Caco-2 (cell line): ENCODE measurements around the gene KLHDC7B. TPM values are rescaled to one million over a fixed set of nuclear protein-coding genes. Genes with fewer than 3 reads are reported as not detected.
"Not testable (repeated sequence)": the region's sequence is repeated elsewhere in the genome, so short reads cannot be mapped to it uniquely, and the experiment has no call there.

ENCODE experiments used
- BruUV-seq: library from RNA; stranded (reverse); fragments of 400-500 nt; replicated peaks from 2 replicates; lab custom pipeline; 2021; lab: Mats Ljungman, UMichigan
- CTCF ChIA-PET: fragments of 300-600 bp; sonication (Branson Sonifier 250); formaldehyde crosslinking; loops from one replicate; lab custom pipeline; 2022; ENCODE audit warnings: antibody characterized with exemption; lab: Charles Lee
- POLR2A ChIA-PET: fragments of 300-600 bp; sonication (Branson Sonifier 250); formaldehyde crosslinking; loops from one replicate; lab custom pipeline; 2022; ENCODE audit warnings: antibody characterized with exemption; lab: Charles Lee
- DNase-seq, 2 experiments: peaks; one replicate each; pipeline versions ENCODE4 v3.0.0 to v3.0.0-alpha.2; 2020 to 2022
- H3K27me3 ChIP-seq: replicated peaks from 2 replicates; pipeline ENCODE4 v1.6.0; 2011; ENCODE audit warnings: low read length; ENCODE audit not compliant: control insufficient read depth, insufficient read depth
- H3K36me3 ChIP-seq: 2 replicates; pipeline ENCODE4 v1.5.1; 2011; ENCODE audit warnings: low read length; ENCODE audit not compliant: control insufficient read depth, insufficient read depth
- H3K4me1 ChIP-seq: fragments of 250-450 bp; sonication (Bioruptor Pico); 2 replicates; pipeline ENCODE4 v1.5.1; 2020; ENCODE audit warnings: mild to moderate bottlenecking
- H3K4me3 ChIP-seq: 2 replicates; pipeline ENCODE4 v1.5.1; 2011; ENCODE audit warnings: low read depth, mild to moderate bottlenecking, control low read depth, low read length
- H3K9me3 ChIP-seq: fragments of 250-450 bp; sonication (Bioruptor Pico); 2 replicates; pipeline ENCODE4 v1.5.1; 2020; ENCODE audit warnings: mild to moderate bottlenecking, moderate library complexity
- H3K27ac Mint-ChIP-seq: one replicate; pipeline ENCODE4 v1.8.0; 2022; ENCODE audit warnings: mixed read lengths; ENCODE audit not compliant: unreplicated experiment
- H3K27me3 Mint-ChIP-seq: one replicate; pipeline ENCODE4 v1.8.0; 2022; ENCODE audit warnings: mixed read lengths; ENCODE audit not compliant: insufficient read depth, unreplicated experiment
- H3K36me3 Mint-ChIP-seq: one replicate; pipeline ENCODE4 v1.8.0; 2022; ENCODE audit warnings: mild to moderate bottlenecking, mixed read lengths; ENCODE audit not compliant: insufficient read depth, unreplicated experiment
- H3K4me1 Mint-ChIP-seq: one replicate; pipeline ENCODE4 v1.8.0; 2022; ENCODE audit warnings: low read depth, mixed read lengths; ENCODE audit not compliant: unreplicated experiment
- H3K4me3 Mint-ChIP-seq: one replicate; pipeline ENCODE4 v1.8.0; 2022; ENCODE audit warnings: mild to moderate bottlenecking, moderate library complexity, mixed read lengths; ENCODE audit not compliant: unreplicated experiment
- H3K9me3 Mint-ChIP-seq: one replicate; pipeline ENCODE4 v1.8.0; 2022; ENCODE audit warnings: mixed read lengths; ENCODE audit not compliant: unreplicated experiment
- intact Hi-C: fragments of 100-400 bp; cut with micrococcal nuclease; formaldehyde crosslinking; loops from one replicate; pipeline ENCODE4 v1.10.0; 2022; ENCODE audit not compliant: unreplicated experiment
- total RNA-seq: library from RNA; stranded (reverse); gene quantifications from 2 replicates; pipeline ENCODE4 v1.2.3, GENCODE V29; 2022
- TF ChIP-seq, protein P1 (sequence below), 2 experiments: fragments of 200-600 bp in 1 of 2; IDR thresholded peaks; 1 replicate in 1 of 2; 2 replicates in 1 of 2; pipeline versions ENCODE4 v1.5.1 to v1.8.0; 2011 to 2022; ENCODE audit warnings: antibody characterized with exemption in 1 of 2, control low read depth in 1 of 2, inconsistent platforms in 1 of 2, low read depth in 1 of 2, low read length in 1 of 2, mild to moderate bottlenecking in 1 of 2, moderate library complexity in 1 of 2; ENCODE audit not compliant: insufficient read depth in 1 of 2, severe bottlenecking in 1 of 2, unreplicated experiment in 1 of 2

Gene KLHDC7B
- total RNA-seq, 1 experiment from 2014 or later = 2.0 TPM

DNA sequence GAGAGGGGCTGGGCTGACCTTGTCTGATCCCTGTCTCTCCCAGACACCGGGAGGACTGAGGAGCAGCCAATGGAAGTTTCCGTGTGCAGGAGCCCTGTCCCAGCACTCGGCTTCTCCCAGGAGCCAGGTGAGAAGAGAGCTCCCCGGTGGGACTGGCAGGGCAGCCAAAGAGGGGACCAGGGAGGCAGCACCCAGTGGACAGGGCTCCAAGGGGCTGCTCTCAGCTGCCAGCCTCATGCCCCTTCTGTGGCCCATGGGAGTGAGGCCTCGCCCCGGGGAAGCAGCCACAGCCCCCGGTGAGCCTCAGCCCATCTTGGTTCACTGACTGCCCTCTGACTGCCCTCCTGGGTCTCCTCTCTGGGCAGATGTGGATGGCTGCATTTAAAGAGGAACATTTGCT lies 27.1 kb upstream of the KLHDC7B start:
- no peaks in the 10 kb centered on the region for H3K27me3 Mint-ChIP-seq
- Histone ChIP-seq H3K4me3 (no peak overlapping the region), H3K27me3 (no peaks in the 10 kb centered on the region), H3K4me1 (no peaks in the 10 kb centered on the region), H3K36me3 (peaks cover 2% of the 10 kb centered on the region; the same call in 1 of the 2 replicates), H3K9me3 (no peaks in the 10 kb centered on the region)
- no TSS peak for BruUV-seq
- ChIA-PET POLR2A (no interaction called here), CTCF (no interaction called here)
- intact Hi-C loops = no loop called here
- H3K27ac Mint-ChIP-seq = no peak overlapping the region
- no peaks in the 10 kb centered on the region for H3K9me3 Mint-ChIP-seq
- DNase-seq = no peak
- peaks cover 51% of the 10 kb centered on the region for H3K36me3 Mint-ChIP-seq
- H3K4me1 Mint-ChIP-seq = no peaks in the 10 kb centered on the region
- no peak overlapping the region for H3K4me3 Mint-ChIP-seq
- TF ChIP-seq, protein P1, sequence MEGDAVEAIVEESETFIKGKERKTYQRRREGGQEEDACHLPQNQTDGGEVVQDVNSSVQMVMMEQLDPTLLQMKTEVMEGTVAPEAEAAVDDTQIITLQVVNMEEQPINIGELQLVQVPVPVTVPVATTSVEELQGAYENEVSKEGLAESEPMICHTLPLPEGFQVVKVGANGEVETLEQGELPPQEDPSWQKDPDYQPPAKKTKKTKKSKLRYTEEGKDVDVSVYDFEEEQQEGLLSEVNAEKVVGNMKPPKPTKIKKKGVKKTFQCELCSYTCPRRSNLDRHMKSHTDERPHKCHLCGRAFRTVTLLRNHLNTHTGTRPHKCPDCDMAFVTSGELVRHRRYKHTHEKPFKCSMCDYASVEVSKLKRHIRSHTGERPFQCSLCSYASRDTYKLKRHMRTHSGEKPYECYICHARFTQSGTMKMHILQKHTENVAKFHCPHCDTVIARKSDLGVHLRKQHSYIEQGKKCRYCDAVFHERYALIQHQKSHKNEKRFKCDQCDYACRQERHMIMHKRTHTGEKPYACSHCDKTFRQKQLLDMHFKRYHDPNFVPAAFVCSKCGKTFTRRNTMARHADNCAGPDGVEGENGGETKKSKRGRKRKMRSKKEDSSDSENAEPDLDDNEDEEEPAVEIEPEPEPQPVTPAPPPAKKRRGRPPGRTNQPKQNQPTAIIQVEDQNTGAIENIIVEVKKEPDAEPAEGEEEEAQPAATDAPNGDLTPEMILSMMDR (IDR thresholded peaks at IDR 0.05; ENCODE audit: insufficient read depth in 1 of 2, low read depth in 1 of 2, low read length in 1 of 2, severe bottlenecking in 1 of 2, unreplicated experiment in 1 of 2) = no peak

DNA sequence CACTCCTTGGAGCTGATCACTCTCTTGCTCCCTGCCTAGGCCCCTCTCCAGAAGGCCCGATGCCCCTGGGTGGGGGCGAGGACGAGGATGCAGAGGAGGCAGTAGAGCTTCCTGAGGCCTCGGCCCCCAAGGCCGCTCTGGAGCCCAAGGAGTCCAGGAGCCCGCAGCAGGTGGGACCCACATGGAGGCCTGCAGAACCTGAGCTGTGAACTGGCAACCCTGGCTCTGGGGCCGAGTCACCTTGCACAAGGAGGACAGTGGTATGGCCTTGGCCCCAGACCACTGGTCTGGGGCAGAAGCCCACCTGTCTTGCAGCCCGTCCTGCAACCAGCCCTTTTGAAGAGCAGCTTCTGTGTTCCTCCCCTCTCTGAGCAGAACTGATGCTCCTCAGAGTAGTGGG lies 26.5 kb upstream of the KLHDC7B start:
- Mint-ChIP-seq H3K27ac (no peak overlapping the region), H3K36me3 (peaks cover 47% of the 10 kb centered on the region), H3K4me1 (no peaks in the 10 kb centered on the region), H3K27me3 (no peaks in the 10 kb centered on the region), H3K9me3 (no peaks in the 10 kb centered on the region), H3K4me3 (no peak overlapping the region)
- intact Hi-C loops = no loop called here
- peaks cover 2% of the 10 kb centered on the region; the same call in 1 of the 2 replicates for H3K36me3 ChIP-seq
- POLR2A ChIA-PET = no interaction called here
- no peaks in the 10 kb centered on the region for H3K27me3 ChIP-seq
- DNase-seq = no peak
- no peak overlapping the region for H3K4me3 ChIP-seq
- peaks cover 5% of the 10 kb centered on the region; the same call in 1 of the 2 replicates for H3K4me1 ChIP-seq
- no TSS peak for BruUV-seq
- CTCF ChIA-PET = interaction anchor here (0.6 kb wide), 1 partner anchor 153 kb away, joined by 3 read pairs; no protein-coding TSS in a partner anchor
- no peaks in the 10 kb centered on the region for H3K9me3 ChIP-seq
- TF ChIP-seq, protein P1 (IDR thresholded peaks at IDR 0.05; ENCODE audit: insufficient read depth in 1 of 2, low read depth in 1 of 2, low read length in 1 of 2, severe bottlenecking in 1 of 2, unreplicated experiment in 1 of 2) = no peak

DNA sequence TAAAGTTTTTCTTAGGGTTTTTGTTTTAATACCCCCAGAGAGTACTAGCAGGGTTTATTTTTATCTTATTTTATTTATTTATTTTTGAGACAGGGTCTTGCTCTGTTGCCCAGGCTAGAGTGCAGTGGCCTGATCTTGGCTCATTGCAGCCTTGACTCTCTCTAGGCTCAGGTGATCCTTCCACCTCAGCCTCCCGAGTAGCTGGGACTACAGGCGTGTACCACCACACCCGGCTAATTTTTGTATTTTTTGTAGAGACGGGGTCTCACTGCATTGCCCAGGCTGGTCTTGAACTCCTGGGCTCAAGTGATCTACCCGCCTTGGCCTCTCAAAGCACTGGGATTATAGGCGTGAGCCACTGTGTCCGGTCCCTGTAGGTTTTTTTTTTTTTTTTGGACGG lies 25.5 kb upstream of the KLHDC7B start:
- DNase-seq, H3K4me1 ChIP-seq, BruUV-seq, H3K36me3 ChIP-seq, H3K27me3 Mint-ChIP-seq, CTCF ChIA-PET, intact Hi-C loops, H3K4me3 Mint-ChIP-seq, POLR2A ChIA-PET, H3K4me1 Mint-ChIP-seq, H3K9me3 Mint-ChIP-seq, H3K27ac Mint-ChIP-seq, H3K9me3 ChIP-seq, H3K4me3 ChIP-seq, H3K27me3 ChIP-seq: not testable (repeated sequence)
- peaks cover 53% of the 10 kb centered on the region for H3K36me3 Mint-ChIP-seq
